ENCODE data around the gene SEC31B.

Gene SEC31B

GRCh38 chr10:100462709-100463108 lies 57.0 kb downstream of the SEC31B start, which contains the start of gene WNT8B:
TSS of gene WNT8B (plus strand) at chr10:100463009. CDS start at chr10:100463169, 160 bp downstream.
- in situ Hi-C loops (cut with HindIII; ENCODE audit: low pct_ligation_motif_present, low sequenced_read_pairs) = no loop called here
- no peak for TF ChIP-seq CTCF (IDR thresholded peaks at IDR 0.05; ENCODE audit: low read depth, low read length, missing control alignments)
- H3K27me3 ChIP-seq (replicated peaks) = peaks cover 24% of the 10 kb centered on the region

GRCh38 chr10:100448951-100449350 lies 70.7 kb downstream of the SEC31B start:
- Histone ChIP-seq H3K27me3 (replicated peaks) (no peaks in the 10 kb centered on the region), H3K36me3 (replicated peaks) (no peaks in the 10 kb centered on the region), H3K27ac (no peak overlapping the region), H3K4me3 (ENCODE audit: low read depth, low read length) (no peak overlapping the region)
- in situ Hi-C loops (cut with HindIII; ENCODE audit: low pct_ligation_motif_present, low sequenced_read_pairs) = loop anchor here (25.0 kb wide), 1 partner anchor 112 kb away; the partner anchor contains the start of genes PKD2L1 and SCD
- DNase-seq = no peak
- TF ChIP-seq CTCF (IDR thresholded peaks at IDR 0.05; ENCODE audit: low read depth, low read length, missing control alignments) = no peak

More at GRCh38 chr10:100462709-100463108, 57.0 kb downstream of the SEC31B start, which contains the start of gene WNT8B:
- no peak within 1 kb of the TSS for H3K27ac ChIP-seq
- DNase-seq = no peak
- no peak within 1 kb of the TSS for H3K4me3 ChIP-seq (ENCODE audit: low read depth, low read length)
- H3K36me3 ChIP-seq (replicated peaks) = no peaks in the 10 kb centered on the region

GRCh38 chr10:100447663-100448062 lies 72.0 kb downstream of the SEC31B start:
- H3K36me3 ChIP-seq (replicated peaks) = no peaks in the 10 kb centered on the region
- in situ Hi-C loops (cut with HindIII; ENCODE audit: low pct_ligation_motif_present, low sequenced_read_pairs) = loop anchor here (25.0 kb wide), 1 partner anchor 110 kb away; the partner anchor contains the start of genes PKD2L1 and SCD
- no peak overlapping the region for H3K4me3 ChIP-seq (ENCODE audit: low read depth, low read length)
- no peak for DNase-seq
- TF ChIP-seq CTCF (IDR thresholded peaks at IDR 0.05; ENCODE audit: low read depth, low read length, missing control alignments) = no peak
- no peaks in the 10 kb centered on the region for H3K27me3 ChIP-seq (replicated peaks)
- no peak overlapping the region for H3K27ac ChIP-seq

GRCh38 chr10:100446130-100446761 lies 73.4 kb downstream of the SEC31B start:
- H3K4me3 ChIP-seq (ENCODE audit: low read depth, low read length) = no peak overlapping the region
- DNase-seq = no peak
- H3K36me3 ChIP-seq (replicated peaks) = no peaks in the 10 kb centered on the region
- in situ Hi-C loops (cut with HindIII; ENCODE audit: low pct_ligation_motif_present, low sequenced_read_pairs) = loop anchor here (25.0 kb wide), 1 partner anchor 109 kb away; the partner anchor contains the start of genes PKD2L1 and SCD
- TF ChIP-seq CTCF (IDR thresholded peaks at IDR 0.05; ENCODE audit: low read depth, low read length, missing control alignments) = no peak
- no peaks in the 10 kb centered on the region for H3K27me3 ChIP-seq (replicated peaks)
- H3K27ac ChIP-seq = no peak overlapping the region

GRCh38 chr10:100442548-100442947 lies 77.1 kb downstream of the SEC31B start:
- H3K36me3 ChIP-seq (replicated peaks) = no peaks in the 10 kb centered on the region
- H3K27me3 ChIP-seq (replicated peaks) = no peaks in the 10 kb centered on the region
- no peak for DNase-seq
- in situ Hi-C loops (cut with HindIII; ENCODE audit: low pct_ligation_motif_present, low sequenced_read_pairs) = loop anchor here (25.0 kb wide), 1 partner anchor 105 kb away; the partner anchor contains the start of genes PKD2L1 and SCD
- H3K4me3 ChIP-seq (ENCODE audit: low read depth, low read length) = no peak overlapping the region
- no peak overlapping the region for H3K27ac ChIP-seq
- TF ChIP-seq CTCF (IDR thresholded peaks at IDR 0.05; ENCODE audit: low read depth, low read length, missing control alignments) = no peak
